ENCODE data around the gene ARSB.
"Not testable (repeated sequence)": the region's sequence is repeated elsewhere in the genome, so short reads cannot be mapped to it uniquely, and the experiment has no call there.

The ARSB gene

DNA sequence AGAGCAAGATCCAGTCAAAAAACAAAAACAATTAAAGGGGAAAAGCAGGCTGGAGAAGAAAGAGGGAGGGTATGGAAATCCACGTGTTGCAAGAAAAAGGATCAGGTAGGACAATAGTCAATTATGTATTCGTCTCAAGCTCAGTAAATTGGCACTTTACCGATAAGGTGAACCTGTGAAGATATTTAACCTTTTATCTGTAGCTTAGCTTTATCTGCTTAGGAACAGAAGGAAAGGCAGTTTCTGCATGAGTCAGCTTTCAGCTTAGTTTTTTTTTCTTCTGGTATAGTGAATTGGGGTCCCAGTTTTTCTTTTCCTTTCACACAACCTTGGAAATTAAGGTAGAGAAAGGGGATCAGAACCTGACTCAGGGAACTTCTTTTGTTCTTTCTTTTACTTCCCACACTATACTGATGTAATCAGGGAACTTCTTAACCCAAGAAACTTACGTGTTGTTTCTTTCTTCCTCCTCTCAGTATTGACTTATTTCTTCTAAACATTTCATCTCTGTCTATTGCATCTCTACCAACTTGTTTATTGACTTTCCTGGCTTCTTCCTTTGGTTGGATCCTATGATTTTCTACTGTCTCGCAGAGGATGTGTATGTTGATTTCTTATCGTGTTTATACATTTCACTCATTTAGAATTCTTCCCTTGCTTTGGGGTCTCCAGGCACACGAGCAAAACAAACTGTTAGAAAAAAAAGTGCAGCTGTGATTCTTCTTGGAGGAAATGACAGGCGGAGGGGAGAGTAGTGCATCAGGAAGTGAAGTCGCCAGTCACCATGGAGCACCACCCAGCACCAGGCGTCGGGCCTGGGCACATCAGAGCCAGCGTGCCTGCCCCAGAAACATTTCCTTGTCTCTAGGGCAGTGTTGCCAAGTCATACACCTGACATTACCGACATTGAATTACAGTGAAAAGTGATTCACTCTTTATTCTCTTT lies 213.6 kb downstream of the ARSB start:
- no peak for DNase-seq

- no peak for DNase-seq
Observed at GRCh38 chr5:78768781-78769380, 216.2 kb downstream of the ARSB start.

- DNase-seq: no peak
Observed at GRCh38 chr5:78766412-78766762, 218.7 kb downstream of the ARSB start.

DNA sequence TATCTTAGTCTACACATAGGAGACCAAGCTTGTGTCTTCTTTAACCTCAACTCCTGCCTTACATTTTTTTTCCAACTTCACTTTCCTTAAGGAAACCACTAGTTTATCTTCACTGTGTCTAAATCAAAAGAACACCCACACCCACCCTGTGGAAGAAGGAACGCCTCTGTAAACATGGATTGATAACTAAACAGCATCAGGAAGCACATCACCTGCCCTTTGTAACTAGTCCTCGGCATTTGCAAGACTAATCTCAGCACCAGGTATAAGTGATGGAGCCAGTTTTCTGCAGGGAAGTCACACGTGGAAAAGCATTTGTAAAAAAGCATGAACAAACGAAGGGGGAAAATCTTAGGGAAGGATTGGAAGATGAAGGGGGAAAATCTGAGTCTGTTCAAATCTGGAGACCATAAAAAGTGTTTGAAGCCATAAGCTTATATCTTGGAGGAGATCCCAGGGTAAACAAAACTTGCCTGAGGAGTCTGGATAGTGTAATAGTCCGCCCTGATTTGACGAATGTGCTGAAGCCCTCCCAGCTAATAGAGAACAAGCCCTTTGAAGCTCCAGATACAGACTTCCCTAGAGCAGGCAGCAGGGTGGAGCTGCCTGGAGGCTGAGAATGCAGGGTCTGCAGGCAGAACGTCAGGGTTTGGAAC lies 219.2 kb downstream of the ARSB start:
- no peak for DNase-seq

DNA sequence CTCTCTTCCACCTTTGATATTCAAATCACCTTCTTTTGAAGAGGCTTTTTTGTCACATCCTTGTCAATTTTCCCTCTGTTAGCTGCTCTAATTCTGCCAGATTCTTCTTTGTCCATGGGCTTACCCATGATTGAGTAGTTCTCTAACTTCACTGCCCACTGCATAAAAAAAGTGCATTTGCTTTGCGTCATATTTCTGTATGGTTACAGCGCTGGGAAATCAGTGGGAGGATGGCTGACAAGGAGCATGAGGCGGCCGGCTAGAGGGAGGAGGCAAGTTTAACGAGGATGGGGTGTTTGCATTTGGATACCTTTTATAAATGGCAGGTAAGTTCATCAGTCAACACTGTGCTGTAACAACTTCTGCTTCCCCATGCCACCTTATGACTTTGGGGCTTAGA lies 220.0 kb downstream of the ARSB start:
- DNase-seq: no peak

- no peak for DNase-seq
Observed at GRCh38 chr5:78763659-78764189, 221.4 kb downstream of the ARSB start.

GRCh38 chr5:78762743-78763142 lies 222.4 kb downstream of the ARSB start:
- DNase-seq: not testable (repeated sequence)

DNA sequence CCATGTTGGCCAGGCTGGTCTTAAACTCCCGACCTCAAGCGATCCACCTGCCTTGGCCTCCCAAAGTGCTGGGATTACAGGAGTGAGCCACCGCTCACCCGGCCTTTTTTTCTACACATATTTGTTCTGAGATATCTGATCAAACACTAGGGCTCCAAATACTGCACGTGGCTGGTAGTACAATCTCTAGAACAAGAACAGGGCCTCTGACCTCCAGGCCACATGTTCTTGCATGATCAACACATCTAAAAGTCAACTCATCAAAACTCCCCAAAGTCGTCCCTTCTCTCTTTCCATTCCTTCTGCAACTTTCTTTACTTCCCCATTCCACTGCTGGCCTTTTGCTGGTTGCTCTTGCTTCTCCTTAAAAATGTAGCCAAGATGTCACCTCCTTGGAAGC lies 223.3 kb downstream of the ARSB start:
- DNase-seq: no peak

- no peak for DNase-seq
Observed at GRCh38 chr5:78760770-78761169, 224.3 kb downstream of the ARSB start.

DNA sequence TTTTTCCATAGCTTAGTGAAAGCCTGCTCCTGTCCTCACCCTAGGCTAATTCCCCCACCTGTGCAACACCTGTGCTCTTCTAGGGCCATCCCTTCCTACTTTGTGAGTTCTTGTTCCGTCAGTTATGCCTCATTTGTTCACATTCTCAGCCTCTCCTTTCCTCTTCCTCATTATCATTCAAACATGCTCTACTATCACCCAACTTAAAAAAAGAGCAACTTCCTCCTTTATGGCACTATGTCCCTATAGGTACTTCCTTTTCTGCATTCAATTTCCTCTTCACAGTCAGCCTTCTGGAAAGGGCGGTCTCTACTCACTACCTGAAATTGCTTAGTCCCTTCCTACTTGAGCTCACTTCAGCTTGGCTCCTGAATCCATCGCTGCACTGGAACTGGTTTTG lies 224.7 kb downstream of the ARSB start:
- no peak for DNase-seq

DNA sequence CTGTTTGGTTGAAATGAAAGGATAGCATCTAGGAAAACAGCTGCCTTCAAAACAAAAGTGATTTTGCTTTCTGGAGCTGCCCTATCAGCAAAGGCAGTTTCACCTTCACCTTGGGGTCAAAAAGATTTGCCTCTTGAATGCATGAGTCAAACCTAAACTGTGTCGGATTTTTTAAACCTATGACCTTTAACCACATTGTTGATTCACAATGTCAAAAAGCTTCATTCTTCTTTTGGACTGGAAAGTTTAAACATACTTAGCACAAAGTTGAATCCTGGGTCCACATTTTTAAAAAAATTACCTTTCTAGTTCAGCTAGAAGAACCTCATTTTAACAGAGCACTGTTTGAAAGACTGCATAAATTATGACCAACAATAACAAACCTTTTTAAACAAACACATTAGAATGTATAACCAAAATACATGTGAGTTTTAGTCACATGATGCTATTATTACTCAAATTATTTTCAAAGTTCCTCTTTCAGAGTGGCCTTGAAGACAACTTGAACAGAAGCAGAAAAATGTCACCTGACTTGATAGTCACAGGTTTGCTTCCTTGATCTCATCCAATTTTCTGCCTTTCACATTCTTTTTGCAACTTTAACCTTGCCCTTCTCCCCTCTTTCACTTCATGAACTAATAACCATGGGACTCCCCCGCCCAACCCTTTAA lies 226.8 kb downstream of the ARSB start:
- DNase-seq: no peak

GRCh38 chr5:78757269-78758053 lies 227.6 kb downstream of the ARSB start:
- no peak for DNase-seq

GRCh38 chr5:78756858-78757257 lies 228.3 kb downstream of the ARSB start:
- DNase-seq: no peak

DNA sequence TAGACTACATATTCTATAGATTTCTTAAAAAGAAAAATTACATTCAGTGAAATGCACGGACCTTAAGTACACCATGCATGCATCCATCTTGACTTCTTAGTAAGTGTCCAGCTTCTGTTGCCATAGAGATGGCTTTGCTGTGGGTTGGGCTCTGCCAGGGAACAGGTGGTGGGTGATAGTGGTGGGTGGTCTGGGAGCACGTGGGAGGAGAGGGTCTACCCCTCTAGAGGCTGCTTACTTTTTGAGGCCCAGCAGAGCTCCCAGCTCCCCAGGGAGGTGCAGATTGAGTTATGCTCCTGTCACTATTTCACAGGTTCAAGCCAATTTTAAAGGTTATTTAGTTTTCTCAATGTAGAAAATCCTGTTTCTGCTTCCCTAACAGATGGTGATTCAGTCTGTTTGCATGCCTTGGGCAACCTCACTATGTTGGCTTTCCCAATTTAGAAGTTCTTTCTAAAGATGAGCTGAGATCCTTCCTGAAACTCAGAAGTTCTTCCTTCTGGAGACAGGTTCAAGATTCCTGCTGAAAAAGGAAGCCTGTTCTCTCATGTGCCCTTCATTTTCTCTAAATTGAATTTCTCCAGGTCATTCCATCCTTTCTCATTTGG lies 229.2 kb downstream of the ARSB start:
- DNase-seq: no peak

DNA sequence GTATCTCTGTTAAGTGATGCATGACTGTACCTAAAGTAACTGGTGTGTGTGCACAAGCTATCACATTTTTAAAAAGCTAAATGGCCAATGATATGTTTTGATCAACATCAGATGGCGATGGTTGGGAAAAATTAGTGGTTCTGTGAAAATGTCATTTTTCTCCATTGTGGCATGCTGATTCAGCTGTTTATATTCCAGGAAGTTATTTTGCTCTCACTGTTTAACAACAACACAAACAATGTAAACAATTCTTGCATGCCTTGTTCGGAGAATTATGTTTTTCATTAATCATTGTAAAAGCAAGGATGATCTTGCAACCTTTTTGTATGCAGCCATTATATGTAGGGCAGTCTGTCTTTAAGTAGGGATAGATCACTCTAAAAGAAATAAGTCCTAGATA lies 230.5 kb downstream of the ARSB start:
- no peak for DNase-seq

GRCh38 chr5:78753093-78753531 lies 232.0 kb downstream of the ARSB start:
- no peak for DNase-seq

GRCh38 chr5:78751872-78752271 lies 233.2 kb downstream of the ARSB start:
- no peak for DNase-seq

DNA sequence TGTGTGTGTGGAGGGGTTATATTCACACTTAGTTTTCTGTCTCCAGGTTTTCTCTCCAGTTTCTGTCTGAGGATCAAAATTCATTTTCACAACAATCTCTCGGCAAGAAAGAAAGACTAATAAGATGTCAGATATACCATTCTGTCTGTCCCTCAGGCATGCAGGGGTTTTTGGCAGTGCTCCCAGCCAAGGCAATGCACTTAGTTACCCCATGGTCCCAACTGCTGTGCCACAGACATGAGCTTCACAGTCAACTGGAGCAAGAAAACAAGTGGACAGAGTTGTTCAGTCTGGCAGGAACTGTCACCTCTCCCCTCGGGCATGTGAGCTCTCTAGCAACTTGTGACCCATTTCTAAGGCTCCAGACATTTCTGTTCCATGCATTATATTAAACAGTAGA lies 234.8 kb downstream of the ARSB start:
- no peak for DNase-seq

DNA sequence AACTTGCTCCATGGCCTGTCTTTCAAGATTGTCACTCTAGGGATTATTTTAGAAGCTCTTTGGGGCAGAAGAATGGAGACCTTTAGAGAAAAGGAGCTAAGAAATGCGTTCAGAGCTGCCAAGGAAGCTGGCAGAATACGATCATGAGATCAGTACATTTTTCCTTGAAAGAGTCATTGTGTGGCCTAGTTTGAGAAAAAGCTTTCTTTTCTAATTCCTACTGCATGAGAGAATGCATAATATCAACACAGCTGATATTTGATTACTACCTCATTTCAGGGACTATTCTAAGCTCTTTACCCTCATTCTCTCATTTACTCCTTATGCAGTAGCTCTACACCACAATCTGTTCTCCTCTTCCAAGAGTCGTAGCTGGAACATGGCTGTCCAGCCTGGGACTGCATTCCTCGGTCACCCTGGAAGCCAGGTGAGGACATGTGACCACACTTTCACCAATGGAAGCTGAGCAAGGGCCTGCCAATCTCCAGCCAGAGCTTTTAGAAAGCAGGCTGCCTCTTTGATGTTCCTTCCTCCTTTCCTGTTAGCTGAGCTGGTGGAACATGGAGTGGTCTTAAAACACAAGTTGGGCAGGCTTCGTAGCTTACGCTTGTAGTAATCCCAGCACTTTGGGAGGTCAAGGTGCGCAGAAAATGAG lies 237.3 kb downstream of the ARSB start:
- no peak for DNase-seq

- DNase-seq: no peak
Observed at GRCh38 chr5:78747055-78747454, 238.1 kb downstream of the ARSB start.

Data from activated CD8-positive, alpha-beta memory T cell treated with anti-CD3 and anti-CD28 coated beads, Interleukin-2, amount 50 U/mL, for 48 hours (primary cell).